GM12878 (cell line): ENCODE data around the gene ACSM6. TPM values are rescaled to one million over a fixed set of nuclear protein-coding genes. Genes with fewer than 3 reads are reported as not detected.
"Not testable (repeated sequence)": the region's sequence is repeated elsewhere in the genome, so short reads cannot be mapped to it uniquely, and the experiment has no call there.

Experiments used
- ATAC-seq: fragments of 200-7000 bp; cut with Tn5 transposase; 3 replicates; pipeline ENCODE4 v1.9.1; 2020; ENCODE audit warnings: mild to moderate bottlenecking, moderate library complexity
- BruUV-seq: library from RNA; stranded (reverse); fragments of 400-500 nt; replicated peaks from 2 replicates; lab custom pipeline; 2021; lab: Mats Ljungman, UMichigan
- CTCF ChIA-PET: fragments of 300-600 bp; sonication (Branson Sonifier 250); formaldehyde crosslinking; extraction: SDS; loops from one replicate; lab custom pipeline; 2021; ENCODE audit warnings: inconsistent platforms; lab: Yijun Ruan, JAX
- POLR2A ChIA-PET: fragments of 350-600 bp; formaldehyde crosslinking; extraction: SDS; loops from one replicate; lab custom pipeline; 2021; ENCODE audit warnings: inconsistent platforms; lab: Charles Lee
- RAD21 ChIA-PET: fragments of 300-600 bp; sonication (Branson Sonifier 250); formaldehyde crosslinking; loops from one replicate; lab custom pipeline; 2023; ENCODE audit warnings: antibody characterized with exemption; ENCODE audit not compliant: unreplicated experiment; lab: Charles Lee
- SMC1A ChIA-PET: fragments of 300-600 bp; sonication (Branson Sonifier 250); formaldehyde crosslinking; loops from one replicate; lab custom pipeline; 2023; ENCODE audit not compliant: unreplicated experiment, uncharacterized antibody; lab: Charles Lee
- DNase-seq: peaks from one replicate; pipeline ENCODE4 v3.0.0-alpha.2; 2011; ENCODE audit warnings: low read depth, low spot score
- FAIRE-seq: peaks from 3 replicates; lab custom pipeline; 2011; peaks lifted over from hg19 to GRCh38; lab: Jason Lieb, UNC
- H2AFZ ChIP-seq: 2 replicates; pipeline ENCODE4 v1.6.0; 2011; ENCODE audit warnings: low read depth, low read length, control low read depth; ENCODE audit not compliant: control insufficient read depth
- H3K27ac ChIP-seq: 2 replicates; pipeline ENCODE4 v1.5.1; 2011; ENCODE audit warnings: control low read depth; ENCODE audit not compliant: control insufficient read depth, insufficient read depth
- H3K27me3 ChIP-seq, 2 experiments: replicated peaks in 1 of 2; 2 replicates each; pipeline versions ENCODE4 v1.6.0 to v1.6.1; 2011; ENCODE audit warnings: low read length in 1 of 2; ENCODE audit not compliant: control insufficient read depth in 2 of 2, insufficient read depth in 2 of 2
- H3K36me3 ChIP-seq, 2 experiments: 2 replicates each; pipeline ENCODE4 v1.5.1; 2011; ENCODE audit warnings: low read length in 1 of 2; ENCODE audit not compliant: control insufficient read depth in 2 of 2, insufficient read depth in 2 of 2
- H3K4me1 ChIP-seq: 2 replicates; pipeline ENCODE4 v1.6.1; 2011; ENCODE audit warnings: mild to moderate bottlenecking, low read length, moderate library complexity, mixed read lengths; ENCODE audit not compliant: control insufficient read depth, insufficient read depth
- H3K4me2 ChIP-seq: 2 replicates; pipeline ENCODE4 v1.6.0; 2011; ENCODE audit warnings: control low read depth; ENCODE audit not compliant: control insufficient read depth, insufficient read depth
- H3K4me3 ChIP-seq: fragments of 200-600 bp; sonication (generic); 2 replicates; pipeline ENCODE4 v1.5.1; 2016
- H3K79me2 ChIP-seq: 2 replicates; pipeline ENCODE4 v1.6.0; 2011; ENCODE audit warnings: low read length; ENCODE audit not compliant: control insufficient read depth, insufficient read depth
- H3K9ac ChIP-seq: 2 replicates; pipeline ENCODE4 v1.8.0; 2011; ENCODE audit warnings: low read length, control low read depth, mixed read lengths; ENCODE audit not compliant: control insufficient read depth, insufficient read depth
- H3K9me3 ChIP-seq: replicated peaks from 3 replicates; pipeline ENCODE4 v1.5.1; 2011; ENCODE audit warnings: mild to moderate bottlenecking, low read length; ENCODE audit not compliant: control insufficient read depth, insufficient read depth
- H4K20me1 ChIP-seq: 2 replicates; pipeline ENCODE4 v1.6.0; 2011; ENCODE audit not compliant: control insufficient read depth, insufficient read depth
- CTCF ChIP-seq, 3 experiments: IDR thresholded peaks in 2 of 3; conservative IDR thresholded peaks in 1 of 3; 2 replicates each; pipeline ENCODE4 v1.5.1; 2011; ENCODE audit warnings: low read depth in 3 of 3, low read length in 3 of 3, mild to moderate bottlenecking in 3 of 3, control low read depth in 2 of 3, moderate library complexity in 2 of 3, inconsistent platforms in 1 of 3, mixed read lengths in 1 of 3; ENCODE audit not compliant: control insufficient read depth in 2 of 3, insufficient read depth in 1 of 3; ENCODE audit errors: extremely low read depth in 1 of 3
- KAT2A ChIP-seq: conservative IDR thresholded peaks from 2 replicates; pipeline ENCODE4 v1.6.1; 2011; ENCODE audit warnings: low read depth, low read length; ENCODE audit not compliant: control insufficient read depth
- SIN3A ChIP-seq: IDR thresholded peaks from 2 replicates; pipeline ENCODE4 v1.6.1; 2012; ENCODE audit warnings: low read depth, low read length, improper control_type of control experiment
- SMC3 ChIP-seq: IDR thresholded peaks from 2 replicates; pipeline ENCODE4 v1.6.1; 2011; ENCODE audit warnings: low read length, improper control_type of control experiment, borderline replicate concordance
- TBL1XR1 ChIP-seq: IDR thresholded peaks from 2 replicates; pipeline ENCODE4 v1.6.1; 2012; ENCODE audit warnings: low read depth, low read length, improper control_type of control experiment
- ZNF622 ChIP-seq: fragments of 450-650 bp; IDR thresholded peaks from 2 replicates; pipeline ENCODE4 v1.6.1; 2017; ENCODE audit warnings: mild to moderate bottlenecking, inconsistent platforms
- WGBS: methylation state at CpG from one replicate; pipeline ENCODE4 v1.1.6; 2016; ENCODE audit warnings: low lambda C conversion rate; ENCODE audit not compliant: insufficient replicate concordance, insufficient coverage; ENCODE audit errors: missing lambda C conversion rate; 5-methylcytosine and 5-hydroxymethylcytosine counted together
- in situ Hi-C: fragments of 300-500 bp; cut with MboI; formaldehyde crosslinking; loops from 9 replicates; pipeline ENCODE4 v1.14.3; 2018; ENCODE audit warnings: mixed read lengths
- intact Hi-C: fragments of 100-400 bp; cut with micrococcal nuclease; formaldehyde crosslinking; loops from one replicate; pipeline ENCODE4 v1.14.2; 2022; ENCODE audit not compliant: unreplicated experiment
- polyA plus RNA-seq, 11 experiments: library from polyadenylated mRNA; depleted of rRNA in 4 of 11; unstranded in 6 of 11; stranded (reverse) in 5 of 11; fragments of >200 nt; fragmentation: Nextera tagmentation in 4 of 11; fragmentation: Illumina TruSeq in 1 of 11; extraction: Ambion mirVana in 4 of 11; extraction: Trizol in 1 of 11; gene quantifications; 1 replicate in 1 of 11; 2 replicates in 10 of 11; pipeline versions ENCODE4 v1.2.1 to v1.2.3, GENCODE V29; 2011 to 2016; ENCODE audit warnings: inconsistent platforms in 2 of 11, missing spikeins in 2 of 11, low read depth in 1 of 11
- total RNA-seq, 4 experiments: library from RNA; depleted of rRNA in 3 of 4; stranded (reverse); fragments of >200 nt in 3 of 4; fragmentation: Illumina TruSeq in 1 of 4; extraction: Trizol in 1 of 4; gene quantifications; 2 replicates each; pipeline versions ENCODE4 v1.2.1 to v1.2.3, GENCODE V29; 2013 to 2021

The ACSM6 gene
- total and polyA plus RNA-seq, 10 of the 15 experiments (the other 5 are each of a cell fraction or from before 2014, with no cell fraction given): 0.06 to 0.21 (median 0.20) TPM; not detected in 7

GRCh38 chr10:95201736-95202135 is 7.7 kb downstream of the ACSM6 start (continued):
- peak; percentile 18 to 40 (median 32); a peak in 3 of 6 replicates for TF ChIP-seq CTCF (IDR thresholded peaks at IDR 0.05 in 2 of 3, conservative IDR thresholded peaks at IDR 0.05 in 1 of 3; ENCODE audit: control insufficient read depth in 2 of 3, extremely low read depth in 1 of 3, insufficient read depth in 1 of 3, low read depth in 3 of 3, low read length in 3 of 3)
- TF ChIP-seq SMC3: peak; percentile 23; the same call in 1 of the 2 replicates
- TF ChIP-seq TBL1XR1: no peak
- no peak for TF ChIP-seq KAT2A
- TF ChIP-seq ZNF622: no peak
- no peak for TF ChIP-seq SIN3A

- H4K20me1 ChIP-seq, intact Hi-C loops, H3K79me2 ChIP-seq, H3K9ac ChIP-seq, H3K9me3 ChIP-seq, DNase-seq, H2AFZ ChIP-seq, H3K4me1 ChIP-seq, H3K4me2 ChIP-seq, BruUV-seq, H3K27me3 ChIP-seq, in situ Hi-C loops, H3K36me3 ChIP-seq, ATAC-seq, POLR2A ChIA-PET, FAIRE-seq, H3K27ac ChIP-seq, H3K4me3 ChIP-seq: not testable (repeated sequence)
- CTCF ChIA-PET: interaction anchor here (0.8 to 1.6 kb wide), 5 partner anchors 41 to 171 kb away, joined by 3 to 8 read pairs (median 3); no protein-coding TSS in a partner anchor
- WGBS: 90% methylated on average over 5 of the region's 5 CpGs
- SMC1A ChIA-PET: interaction anchor here (0.7 to 1.0 kb wide), 2 partner anchors 15 to 161 kb away, joined by 3 to 4 read pairs; no protein-coding TSS in a partner anchor
- RAD21 ChIA-PET: interaction anchor here (1.6 kb wide), 1 partner anchor 92 kb away, joined by 3 read pairs; no protein-coding TSS in a partner anchor
These were observed 8.8 kb downstream of the ACSM6 start for GRCh38 chr10:95202865-95203264.
